SK-N-SH (cell line): ENCODE results near the gene HBQ1. TPM values are rescaled to one million over a fixed set of nuclear protein-coding genes. Genes with fewer than 3 reads are reported as not detected.
"Not testable (repeated sequence)": the region's sequence is repeated elsewhere in the genome, so short reads cannot be mapped to it uniquely, and the experiment has no call there.

Source experiments
- CTCF ChIA-PET: fragments of 300-600, 350-600 bp; formaldehyde crosslinking; extraction: SDS; loops from one replicate; lab custom pipeline; 2021; lab: Yijun Ruan, JAX
- POLR2A ChIA-PET: fragments of 350-600 bp; sonication (Branson Sonifier 250); formaldehyde crosslinking; extraction: SDS; loops from one replicate; lab custom pipeline; 2020; ENCODE audit warnings: antibody characterized with exemption, inconsistent platforms; lab: Yijun Ruan, JAX
- DNase-seq: peaks from one replicate; pipeline ENCODE4 v3.0.0; 2012
- H2AFZ ChIP-seq: fragments of 200-600 bp; sonication (generic); 2 replicates; pipeline ENCODE4 v1.8.1; 2016; ENCODE audit warnings: antibody characterized with exemption, mild to moderate bottlenecking, low read depth
- H3F3A ChIP-seq: fragments of 200-600 bp; sonication (generic); replicated peaks from 2 replicates; pipeline ENCODE3; 2016; ENCODE audit warnings: antibody characterized with exemption, mild to moderate bottlenecking; ENCODE audit not compliant: insufficient read depth
- H3K27ac ChIP-seq, 2 experiments: fragments of 200-500 bp in 1 of 2; fragments of 200-600 bp in 1 of 2; sonication (Bioruptor generic) in 1 of 2; sonication (generic), shearing (Covaris generic) in 1 of 2; 2 replicates each; pipeline versions ENCODE4 v1.5.1 to v1.6.1; 2014 to 2016; ENCODE audit warnings: low read depth in 2 of 2, inconsistent platforms in 1 of 2, low read length in 1 of 2, mild to moderate bottlenecking in 1 of 2, mixed read lengths in 1 of 2
- H3K27me3 ChIP-seq: fragments of 200-600 bp; sonication (generic), shearing (Covaris generic); 2 replicates; pipeline ENCODE4 v1.6.1; 2016; ENCODE audit warnings: mixed run types; ENCODE audit not compliant: insufficient read depth
- H3K36me3 ChIP-seq, 2 experiments: fragments of 200-500 bp in 1 of 2; fragments of 200-600 bp in 1 of 2; sonication (Bioruptor generic) in 1 of 2; sonication (generic) in 1 of 2; replicated peaks in 1 of 2; 2 replicates each; pipeline versions ENCODE3 to v1.5.1; 2014 to 2016; ENCODE audit warnings: low read length in 1 of 2, mild to moderate bottlenecking in 1 of 2; ENCODE audit not compliant: insufficient read depth in 2 of 2, control insufficient read depth in 1 of 2
- H3K4me1 ChIP-seq, 2 experiments: fragments of 200-500 bp in 1 of 2; fragments of 200-600 bp in 1 of 2; sonication (Bioruptor generic) in 1 of 2; sonication (generic), shearing (Covaris generic) in 1 of 2; 2 replicates each; pipeline versions ENCODE4 v1.5.1 to v1.6.1; 2014 to 2016; ENCODE audit warnings: low read depth in 1 of 2, low read length in 1 of 2, mixed run types in 1 of 2; ENCODE audit not compliant: insufficient read depth in 2 of 2, control insufficient read depth in 1 of 2
- H3K4me2 ChIP-seq: fragments of 200-600 bp; sonication (generic), shearing (Covaris generic); 2 replicates; pipeline ENCODE4 v1.6.1; 2017; ENCODE audit warnings: mixed run types
- H3K4me3 ChIP-seq, 2 experiments: fragments of 200-500 bp in 1 of 2; fragments of 200-600 bp in 1 of 2; sonication (Bioruptor generic) in 1 of 2; sonication (generic), shearing (Covaris generic) in 1 of 2; 2 replicates each; pipeline versions ENCODE4 v1.5.1 to v1.8.1; 2014 to 2016; ENCODE audit warnings: low read depth in 2 of 2, inconsistent platforms in 1 of 2, low read length in 1 of 2, mild to moderate bottlenecking in 1 of 2, mixed read lengths in 1 of 2, moderate library complexity in 1 of 2
- H3K79me2 ChIP-seq: fragments of 200-600 bp; sonication (generic); 2 replicates; pipeline ENCODE4 v1.8.1; 2017; ENCODE audit warnings: mild to moderate bottlenecking; ENCODE audit not compliant: insufficient read depth
- H3K9ac ChIP-seq: fragments of 200-600 bp; sonication (generic); 2 replicates; pipeline ENCODE4 v1.6.1; 2017; ENCODE audit warnings: mixed run types
- H3K9me2 ChIP-seq: fragments of 200-600 bp; sonication (generic); 2 replicates; pipeline ENCODE4 v1.6.1; 2017; ENCODE audit warnings: mixed run types
- H3K9me3 ChIP-seq: fragments of 200-600 bp; sonication (generic); 2 replicates; pipeline ENCODE4 v1.6.1; 2017; ENCODE audit warnings: mixed run types, mild to moderate bottlenecking, moderate library complexity
- H4K20me1 ChIP-seq: fragments of 200-600 bp; sonication (generic); 2 replicates; pipeline ENCODE4 v1.6.1; 2017; ENCODE audit warnings: mild to moderate bottlenecking, mixed run types; ENCODE audit not compliant: insufficient read depth
- CHD2 ChIP-seq: fragments of 150-350 bp; IDR thresholded peaks from 2 replicates; pipeline ENCODE4 v1.6.1; 2018; ENCODE audit warnings: low read length; ENCODE audit not compliant: partially characterized antibody
- EZH2phosphoT487 ChIP-seq: fragments of 200-600 bp; sonication (generic); IDR thresholded peaks from 2 replicates; pipeline ENCODE4 v1.6.1; 2017; ENCODE audit warnings: low read depth, mixed run types, mild to moderate bottlenecking, antibody characterized with exemption, moderate library complexity, borderline replicate concordance
- FOXJ3 ChIP-seq: sonication (generic); formaldehyde crosslinking; IDR thresholded peaks from 2 replicates; pipeline ENCODE4 v1.5.1; 2020; ENCODE audit warnings: mild to moderate bottlenecking, missing genetic modification reagents
- FOXM1 ChIP-seq: IDR thresholded peaks from 2 replicates; pipeline ENCODE4 v1.4.0; 2012; ENCODE audit warnings: low read depth, mild to moderate bottlenecking
- GABPA ChIP-seq: IDR thresholded peaks from 2 replicates; pipeline ENCODE4 v1.4.0; 2012; ENCODE audit warnings: low read depth, mild to moderate bottlenecking
- GATA2 ChIP-seq: sonication (generic); formaldehyde crosslinking; IDR thresholded peaks from 2 replicates; pipeline ENCODE4 v1.5.0; 2020; ENCODE audit warnings: mild to moderate bottlenecking, missing genetic modification reagents
- NFIC ChIP-seq: IDR thresholded peaks from 2 replicates; pipeline ENCODE4 v1.4.0; 2012; ENCODE audit warnings: borderline replicate concordance
- NRF1 ChIP-seq: IDR thresholded peaks from 2 replicates; pipeline ENCODE4 v1.6.1; 2012; ENCODE audit warnings: low read depth, mild to moderate bottlenecking, low read length
- RFX5 ChIP-seq: IDR thresholded peaks from 2 replicates; pipeline ENCODE4 v1.6.1; 2012; ENCODE audit warnings: mild to moderate bottlenecking, improper control_type of control experiment, low read length
- RXRA ChIP-seq: IDR thresholded peaks from 2 replicates; pipeline ENCODE4 v1.4.0; 2012; ENCODE audit warnings: low read depth, mild to moderate bottlenecking, borderline replicate concordance
- SIN3A ChIP-seq: IDR thresholded peaks from 2 replicates; pipeline ENCODE4 v1.6.1; 2012; ENCODE audit warnings: low read depth, mild to moderate bottlenecking, low read length, moderate library complexity, borderline replicate concordance
- TCF12 ChIP-seq: IDR thresholded peaks from 2 replicates; pipeline ENCODE4 v1.4.0; 2012
- WGBS: methylation state at CpG from one replicate; pipeline ENCODE4 v1.1.6; 2017; ENCODE audit warnings: low lambda C conversion rate; 5-methylcytosine and 5-hydroxymethylcytosine counted together
- polyA plus RNA-seq, 3 experiments: library from polyadenylated mRNA; depleted of rRNA; stranded (reverse); fragments of >200 nt; gene quantifications; 2 replicates each; pipeline ENCODE4 v1.2.3, GENCODE V29; 2012
- TF ChIP-seq, protein P1 (sequence below): fragments of 150-350 bp; IDR thresholded peaks from 2 replicates; pipeline ENCODE4 v1.6.1; 2016; ENCODE audit warnings: mild to moderate bottlenecking, low read depth, low read length
- TF ChIP-seq, protein P2 (sequence below): IDR thresholded peaks from 2 replicates; pipeline ENCODE4; 2012
- TF ChIP-seq, protein P3 (sequence below): IDR thresholded peaks from 2 replicates; pipeline ENCODE4 v1.4.0; 2012; ENCODE audit warnings: low read depth
- TF ChIP-seq, protein P4 (sequence below): IDR thresholded peaks from 2 replicates; pipeline ENCODE4 v1.4.0; 2012; ENCODE audit warnings: low read depth, borderline replicate concordance

HBQ1 gene
- polyA plus RNA-seq, 1 of the 3 experiments (the other 2 are of a cell fraction): 5.2 TPM

DNA sequence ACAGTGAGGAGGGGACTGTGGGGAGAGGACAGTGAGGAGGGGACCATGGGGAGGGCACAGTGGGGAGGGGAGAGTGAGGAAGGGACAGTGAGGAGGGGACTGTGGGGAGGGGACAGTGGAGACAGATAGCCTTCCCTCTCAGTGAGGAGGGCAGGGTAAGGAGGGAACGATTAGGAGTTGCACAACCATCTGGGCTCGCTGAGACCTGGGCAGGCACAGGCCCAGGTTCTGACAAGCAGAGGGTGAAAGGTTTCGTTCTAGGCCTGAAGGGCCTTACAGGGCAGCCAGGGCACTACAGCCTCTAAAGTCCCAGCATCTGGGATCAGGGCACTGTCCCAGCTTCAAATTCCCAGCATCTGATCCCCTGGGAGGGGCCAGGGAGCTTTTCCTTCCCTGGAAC is 16.6 kb upstream of the HBQ1 start:
- WGBS: 82% methylated on average over 2 of the region's 3 CpGs
- POLR2A ChIA-PET, H3K4me3 ChIP-seq, DNase-seq, CTCF ChIA-PET, H4K20me1 ChIP-seq, H3F3A ChIP-seq, H3K4me2 ChIP-seq, H3K9ac ChIP-seq, H3K9me3 ChIP-seq, H3K27ac ChIP-seq, H2AFZ ChIP-seq, H3K36me3 ChIP-seq, H3K9me2 ChIP-seq, H3K79me2 ChIP-seq: not testable (repeated sequence)
- peaks cover 0 to 13% of the 10 kb centered on the region in 2 experiments; a peak in 1 of 4 replicates for H3K4me1 ChIP-seq
- peaks cover 28% of the 10 kb centered on the region for H3K27me3 ChIP-seq

DNA sequence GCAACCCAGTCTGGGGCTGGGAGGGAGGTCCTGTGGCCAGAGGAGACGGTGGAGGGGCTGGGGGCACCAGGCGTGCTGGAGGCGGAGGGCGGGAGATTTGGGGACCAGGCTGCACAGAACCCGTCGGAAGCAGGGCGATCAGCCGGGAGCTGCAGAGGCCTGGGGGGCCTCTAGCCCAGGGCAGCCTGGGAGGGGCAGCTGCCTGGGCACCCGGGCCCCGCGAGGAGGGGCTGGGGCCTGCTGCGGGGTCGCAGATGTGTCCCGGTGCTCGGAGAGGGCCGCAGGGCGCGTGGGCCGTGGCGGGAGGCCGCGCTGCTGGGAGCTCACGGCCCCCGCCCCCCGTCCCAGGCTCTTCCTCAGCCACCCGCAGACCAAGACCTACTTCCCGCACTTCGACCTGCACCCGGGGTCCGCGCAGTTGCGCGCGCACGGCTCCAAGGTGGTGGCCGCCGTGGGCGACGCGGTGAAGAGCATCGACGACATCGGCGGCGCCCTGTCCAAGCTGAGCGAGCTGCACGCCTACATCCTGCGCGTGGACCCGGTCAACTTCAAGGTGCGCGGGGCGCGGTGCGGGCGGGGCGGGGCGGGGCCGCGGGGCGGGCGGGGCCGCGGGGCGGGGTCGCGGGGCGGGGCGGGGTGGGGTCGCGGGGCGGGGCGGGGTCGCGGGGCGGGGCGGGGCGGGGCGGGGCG is 16.0 kb upstream of the HBQ1 start:
- H3K9me3 ChIP-seq, H3K4me2 ChIP-seq, H3K9ac ChIP-seq, H3K79me2 ChIP-seq, H3K4me3 ChIP-seq, H3K36me3 ChIP-seq, POLR2A ChIA-PET, H4K20me1 ChIP-seq, H3F3A ChIP-seq, H3K9me2 ChIP-seq, H3K27ac ChIP-seq, DNase-seq, H2AFZ ChIP-seq: not testable (repeated sequence)
- H3K27me3 ChIP-seq: peaks cover 28% of the 10 kb centered on the region
- CTCF ChIA-PET: interaction anchor here (1.3 to 2.5 kb wide), 4 partner anchors 16 to 198 kb away, joined by 3 to 18 read pairs (median 8); partner anchors contain the start of gene HBQ1
- no CpG with 5 or more reads among the region's 80 CpGs for WGBS
- peaks cover 0 to 13% of the 10 kb centered on the region in 2 experiments; a peak in 1 of 4 replicates for H3K4me1 ChIP-seq

DNA sequence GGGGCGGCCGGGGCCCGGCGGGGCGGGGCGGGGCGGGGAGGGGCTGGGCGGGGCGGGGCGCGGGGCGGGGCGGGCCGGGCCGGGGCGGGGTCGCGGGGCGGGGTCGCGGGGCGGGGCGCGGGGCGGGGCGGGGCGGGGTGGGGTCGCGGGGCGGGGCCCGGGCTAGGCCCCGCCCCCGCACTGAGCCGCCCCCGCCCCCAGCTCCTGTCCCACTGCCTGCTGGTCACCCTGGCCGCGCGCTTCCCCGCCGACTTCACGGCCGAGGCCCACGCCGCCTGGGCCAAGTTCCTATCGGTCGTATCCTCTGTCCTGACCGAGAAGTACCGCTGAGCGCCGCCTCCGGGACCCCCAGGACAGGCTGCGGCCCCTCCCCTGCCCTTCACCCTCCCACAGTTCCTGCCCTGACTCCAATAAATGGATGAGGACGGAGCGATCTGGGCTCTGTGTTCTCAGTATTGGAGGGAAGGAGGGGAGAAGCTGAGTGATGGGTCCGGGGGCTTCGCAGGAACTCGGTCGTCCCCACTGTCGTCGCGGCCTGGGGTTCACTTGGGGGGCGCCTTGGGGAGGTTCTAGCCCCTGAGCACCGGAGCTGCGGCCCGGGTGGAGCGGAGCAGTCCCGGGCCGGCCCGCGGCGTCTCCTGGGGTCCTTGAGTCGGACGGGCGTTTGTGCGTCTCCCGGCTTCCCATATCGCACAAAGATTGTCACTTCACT is 15.3 kb upstream of the HBQ1 start:
- Histone ChIP-seq H3K9ac (no peak overlapping the region), H3K4me2 (peak overlapping the region; percentile 74), H2AFZ (no peak overlapping the region), H3K27ac (no peak overlapping the region), H3K36me3 (no peaks in the 10 kb centered on the region), H3K9me2 (no peaks in the 10 kb centered on the region), H3K9me3 (no peaks in the 10 kb centered on the region), H3K79me2 (no peaks in the 10 kb centered on the region), H3K4me3 (peak overlapping the region in 1 of 2 experiments; percentile 32; a peak in 2 of 4 replicates), H3K4me1 (peaks cover 0 to 13% of the 10 kb centered on the region in 2 experiments; a peak in 1 of 4 replicates), H3F3A (no peaks in the 10 kb centered on the region), H4K20me1 (peaks cover 4% of the 10 kb centered on the region; the same call in 1 of the 2 replicates), H3K27me3 (peaks cover 28% of the 10 kb centered on the region)
- TF ChIP-seq GATA2 (CRISPR knock-in tag) (no peak), NFIC (no peak), EZH2phosphoT487 (no peak; the same call in 1 of the 2 replicates), RFX5 (no peak), SIN3A (no peak), CHD2 (no peak), TCF12 (no peak), FOXM1 (no peak), RXRA (no peak), FOXJ3 (CRISPR knock-in tag) (no peak), GABPA (no peak), NRF1 (no peak)
- TF ChIP-seq, protein P1, sequence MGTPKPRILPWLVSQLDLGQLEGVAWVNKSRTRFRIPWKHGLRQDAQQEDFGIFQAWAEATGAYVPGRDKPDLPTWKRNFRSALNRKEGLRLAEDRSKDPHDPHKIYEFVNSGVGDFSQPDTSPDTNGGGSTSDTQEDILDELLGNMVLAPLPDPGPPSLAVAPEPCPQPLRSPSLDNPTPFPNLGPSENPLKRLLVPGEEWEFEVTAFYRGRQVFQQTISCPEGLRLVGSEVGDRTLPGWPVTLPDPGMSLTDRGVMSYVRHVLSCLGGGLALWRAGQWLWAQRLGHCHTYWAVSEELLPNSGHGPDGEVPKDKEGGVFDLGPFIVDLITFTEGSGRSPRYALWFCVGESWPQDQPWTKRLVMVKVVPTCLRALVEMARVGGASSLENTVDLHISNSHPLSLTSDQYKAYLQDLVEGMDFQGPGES: no peak
- TF ChIP-seq, protein P2, sequence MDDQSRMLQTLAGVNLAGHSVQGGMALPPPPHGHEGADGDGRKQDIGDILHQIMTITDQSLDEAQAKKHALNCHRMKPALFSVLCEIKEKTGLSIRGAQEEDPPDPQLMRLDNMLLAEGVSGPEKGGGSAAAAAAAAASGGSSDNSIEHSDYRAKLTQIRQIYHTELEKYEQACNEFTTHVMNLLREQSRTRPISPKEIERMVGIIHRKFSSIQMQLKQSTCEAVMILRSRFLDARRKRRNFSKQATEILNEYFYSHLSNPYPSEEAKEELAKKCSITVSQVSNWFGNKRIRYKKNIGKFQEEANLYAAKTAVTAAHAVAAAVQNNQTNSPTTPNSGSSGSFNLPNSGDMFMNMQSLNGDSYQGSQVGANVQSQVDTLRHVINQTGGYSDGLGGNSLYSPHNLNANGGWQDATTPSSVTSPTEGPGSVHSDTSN: no peak
- TF ChIP-seq, protein P3, sequence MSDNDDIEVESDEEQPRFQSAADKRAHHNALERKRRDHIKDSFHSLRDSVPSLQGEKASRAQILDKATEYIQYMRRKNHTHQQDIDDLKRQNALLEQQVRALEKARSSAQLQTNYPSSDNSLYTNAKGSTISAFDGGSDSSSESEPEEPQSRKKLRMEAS: no peak
- TF ChIP-seq, protein P4, sequence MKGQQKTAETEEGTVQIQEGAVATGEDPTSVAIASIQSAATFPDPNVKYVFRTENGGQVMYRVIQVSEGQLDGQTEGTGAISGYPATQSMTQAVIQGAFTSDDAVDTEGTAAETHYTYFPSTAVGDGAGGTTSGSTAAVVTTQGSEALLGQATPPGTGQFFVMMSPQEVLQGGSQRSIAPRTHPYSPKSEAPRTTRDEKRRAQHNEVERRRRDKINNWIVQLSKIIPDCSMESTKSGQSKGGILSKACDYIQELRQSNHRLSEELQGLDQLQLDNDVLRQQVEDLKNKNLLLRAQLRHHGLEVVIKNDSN: no peak
- WGBS: 8% methylated on average over 8 of the region's 77 CpGs
- DNase-seq: peak; percentile 94
- ChIA-PET CTCF (interaction anchor here (1.0 to 2.8 kb wide), 8 partner anchors 9 to 197 kb away, joined by 3 to 18 read pairs (median 5); partner anchors contain the start of gene HBQ1), POLR2A (no interaction called here)
